ENCODE data around the gene DCAF8. TPM values are rescaled to one million over a fixed set of nuclear protein-coding genes. Genes with fewer than 3 reads are reported as not detected.

The DCAF8 gene
- total RNA-seq, 2 donors from 2014 or later: 124 to 167 TPM

- no peak overlapping the region for H3K4me3 ChIP-seq
- no peak for DNase-seq (ENCODE audit: low spot score)
- H3K9me3 ChIP-seq: no peaks in the 10 kb centered on the region
- no peaks in the 10 kb centered on the region for H3K4me1 ChIP-seq (ENCODE audit: control insufficient read depth in 1 of 2, low read depth in 2 of 2)
- no peak for ATAC-seq (ENCODE audit: insufficient number of reproducible peaks, low FRiP score, low read depth)
- no peak overlapping the region for H3K27ac ChIP-seq
- no peaks in the 10 kb centered on the region for H3K27me3 ChIP-seq (replicated peaks; ENCODE audit: insufficient read depth)
- no peak for TF ChIP-seq CTCF (IDR thresholded peaks at IDR 0.05)
- H3K36me3 ChIP-seq: peaks cover 48% of the 10 kb centered on the region
These were observed 25.5 kb downstream of the DCAF8 start for GRCh38 chr1:160236806-160237205.

- peaks cover 53% of the 10 kb centered on the region for H3K36me3 ChIP-seq
- H3K4me3 ChIP-seq: no peak overlapping the region
- H3K4me1 ChIP-seq (ENCODE audit: control insufficient read depth in 1 of 2, low read depth in 2 of 2): no peaks in the 10 kb centered on the region
- DNase-seq (ENCODE audit: low spot score) (no peak), ATAC-seq (ENCODE audit: insufficient number of reproducible peaks, low FRiP score, low read depth) (no peak)
- TF ChIP-seq CTCF (IDR thresholded peaks at IDR 0.05): no peak
- no peaks in the 10 kb centered on the region for H3K27me3 ChIP-seq (replicated peaks; ENCODE audit: insufficient read depth)
- H3K27ac ChIP-seq: no peak overlapping the region
- H3K9me3 ChIP-seq: no peaks in the 10 kb centered on the region
These were observed 29.4 kb downstream of the DCAF8 start for GRCh38 chr1:160232911-160233310.

GRCh38 chr1:160228431-160228830 is 33.9 kb downstream of the DCAF8 start:
- H3K9me3 ChIP-seq: no peaks in the 10 kb centered on the region
- TF ChIP-seq CTCF (IDR thresholded peaks at IDR 0.05): no peak
- DNase-seq (ENCODE audit: low spot score): no peak
- no peaks in the 10 kb centered on the region for H3K27me3 ChIP-seq (replicated peaks; ENCODE audit: insufficient read depth)
- no peaks in the 10 kb centered on the region for H3K4me1 ChIP-seq (ENCODE audit: control insufficient read depth in 1 of 2, low read depth in 2 of 2)
- H3K27ac ChIP-seq: no peak overlapping the region
- ATAC-seq (ENCODE audit: insufficient number of reproducible peaks, low FRiP score, low read depth): no peak
- H3K36me3 ChIP-seq: peaks cover 66% of the 10 kb centered on the region
- no peak overlapping the region for H3K4me3 ChIP-seq

GRCh38 chr1:160227561-160227960 is 34.8 kb downstream of the DCAF8 start:
- no peak overlapping the region for H3K4me3 ChIP-seq
- no peak overlapping the region for H3K27ac ChIP-seq
- ATAC-seq (ENCODE audit: insufficient number of reproducible peaks, low FRiP score, low read depth): no peak
- no peak for TF ChIP-seq CTCF (IDR thresholded peaks at IDR 0.05)
- H3K27me3 ChIP-seq (replicated peaks; ENCODE audit: insufficient read depth): no peaks in the 10 kb centered on the region
- peaks cover 75% of the 10 kb centered on the region for H3K36me3 ChIP-seq
- no peaks in the 10 kb centered on the region for H3K9me3 ChIP-seq
- no peaks in the 10 kb centered on the region for H3K4me1 ChIP-seq (ENCODE audit: control insufficient read depth in 1 of 2, low read depth in 2 of 2)
- DNase-seq (ENCODE audit: low spot score): no peak

GRCh38 chr1:160227034-160227433 is 35.3 kb downstream of the DCAF8 start:
- no peak for TF ChIP-seq CTCF (IDR thresholded peaks at IDR 0.05)
- H3K27ac ChIP-seq: no peak overlapping the region
- H3K36me3 ChIP-seq: peaks cover 78% of the 10 kb centered on the region
- no peaks in the 10 kb centered on the region for H3K27me3 ChIP-seq (replicated peaks; ENCODE audit: insufficient read depth)
- no peak overlapping the region for H3K4me3 ChIP-seq
- H3K9me3 ChIP-seq: no peaks in the 10 kb centered on the region
- ATAC-seq (ENCODE audit: insufficient number of reproducible peaks, low FRiP score, low read depth) (no peak), DNase-seq (ENCODE audit: low spot score) (no peak)
- no peaks in the 10 kb centered on the region for H3K4me1 ChIP-seq (ENCODE audit: control insufficient read depth in 1 of 2, low read depth in 2 of 2)
